Activated T-cell treated with anti-CD3 and anti-CD28 coated beads for 24 hours (primary cell): ENCODE results near the gene CD9.
A peak's percentile ranks its signal among the peaks of the same experiment; 100 is the strongest.
"Not testable (repeated sequence)": the region's sequence is repeated elsewhere in the genome, so short reads cannot be mapped to it uniquely, and the experiment has no call there.

Experiments used
- DNase-seq: peaks from one replicate; pipeline ENCODE4 v3.0.0-alpha.2; 2020; ENCODE audit warnings: low read depth

The CD9 gene, protein sequence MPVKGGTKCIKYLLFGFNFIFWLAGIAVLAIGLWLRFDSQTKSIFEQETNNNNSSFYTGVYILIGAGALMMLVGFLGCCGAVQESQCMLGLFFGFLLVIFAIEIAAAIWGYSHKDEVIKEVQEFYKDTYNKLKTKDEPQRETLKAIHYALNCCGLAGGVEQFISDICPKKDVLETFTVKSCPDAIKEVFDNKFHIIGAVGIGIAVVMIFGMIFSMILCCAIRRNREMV

GRCh38 chr12:6200256-6201212 is at the start of gene CD9:
CD9 (plus strand) TSS chr12:6200400; CDS start chr12:6200500, 100 bp downstream.
- DNase-seq = peak; percentile 20

DNA sequence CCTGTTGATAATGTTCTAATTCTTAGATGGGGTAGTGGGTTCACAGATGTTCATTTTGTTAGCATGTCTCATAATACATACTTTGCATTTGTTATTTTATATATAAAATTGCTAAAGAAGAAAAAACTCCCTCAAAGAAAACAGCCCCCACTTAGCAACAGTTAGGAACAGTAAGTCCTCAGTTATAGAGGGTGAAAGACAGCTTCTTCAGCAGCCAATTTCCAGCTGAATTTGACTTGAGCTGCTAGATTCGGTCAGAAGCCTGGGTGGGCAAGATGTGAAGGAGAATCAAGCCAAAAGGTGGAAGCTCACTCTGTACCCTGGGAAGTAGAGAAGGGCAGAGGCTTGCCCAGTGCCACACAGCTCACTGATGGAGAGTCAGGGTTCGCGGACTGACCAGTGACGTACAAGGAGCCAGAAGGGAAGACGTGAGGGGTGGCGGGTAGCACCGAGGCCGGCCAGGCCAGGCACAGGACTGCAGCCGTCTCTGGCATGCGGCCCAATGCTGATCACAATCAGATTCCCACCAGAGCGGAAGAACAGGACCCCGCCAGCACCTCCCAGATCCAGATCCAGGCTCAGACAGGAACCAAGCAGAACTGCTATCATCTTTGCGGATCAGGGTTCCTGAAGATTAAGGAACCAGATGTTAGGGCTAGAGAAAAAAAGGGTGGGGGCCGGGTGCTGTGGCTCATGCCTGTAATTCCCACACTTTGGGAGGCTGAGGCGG is 45.3 kb upstream of the CD9 start:
- DNase-seq = no peak

DNA sequence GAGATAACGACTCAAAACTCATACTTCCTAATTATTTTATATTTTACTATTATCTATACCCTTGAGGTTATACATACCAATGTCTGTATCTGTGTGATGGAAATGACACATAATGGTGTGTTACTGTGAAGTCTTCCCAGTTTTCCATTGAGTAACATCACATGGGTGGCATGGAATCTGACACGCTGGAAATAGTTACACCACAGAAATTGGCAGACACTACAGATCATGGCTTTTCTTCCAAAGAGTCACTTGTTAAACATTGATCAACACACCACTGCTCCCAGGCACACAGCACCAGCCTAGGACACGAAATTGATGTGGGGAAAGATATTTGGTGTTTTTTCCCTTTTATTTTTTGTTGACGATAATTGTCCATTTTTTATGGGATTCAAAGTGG is 42.7 kb upstream of the CD9 start:
- no peak for DNase-seq

- no peak for DNase-seq
These were observed 41.9 kb upstream of the CD9 start for GRCh38 chr12:6158255-6158654.

GRCh38 chr12:6158749-6159148 is 41.5 kb upstream of the CD9 start:
- DNase-seq = no peak

DNA sequence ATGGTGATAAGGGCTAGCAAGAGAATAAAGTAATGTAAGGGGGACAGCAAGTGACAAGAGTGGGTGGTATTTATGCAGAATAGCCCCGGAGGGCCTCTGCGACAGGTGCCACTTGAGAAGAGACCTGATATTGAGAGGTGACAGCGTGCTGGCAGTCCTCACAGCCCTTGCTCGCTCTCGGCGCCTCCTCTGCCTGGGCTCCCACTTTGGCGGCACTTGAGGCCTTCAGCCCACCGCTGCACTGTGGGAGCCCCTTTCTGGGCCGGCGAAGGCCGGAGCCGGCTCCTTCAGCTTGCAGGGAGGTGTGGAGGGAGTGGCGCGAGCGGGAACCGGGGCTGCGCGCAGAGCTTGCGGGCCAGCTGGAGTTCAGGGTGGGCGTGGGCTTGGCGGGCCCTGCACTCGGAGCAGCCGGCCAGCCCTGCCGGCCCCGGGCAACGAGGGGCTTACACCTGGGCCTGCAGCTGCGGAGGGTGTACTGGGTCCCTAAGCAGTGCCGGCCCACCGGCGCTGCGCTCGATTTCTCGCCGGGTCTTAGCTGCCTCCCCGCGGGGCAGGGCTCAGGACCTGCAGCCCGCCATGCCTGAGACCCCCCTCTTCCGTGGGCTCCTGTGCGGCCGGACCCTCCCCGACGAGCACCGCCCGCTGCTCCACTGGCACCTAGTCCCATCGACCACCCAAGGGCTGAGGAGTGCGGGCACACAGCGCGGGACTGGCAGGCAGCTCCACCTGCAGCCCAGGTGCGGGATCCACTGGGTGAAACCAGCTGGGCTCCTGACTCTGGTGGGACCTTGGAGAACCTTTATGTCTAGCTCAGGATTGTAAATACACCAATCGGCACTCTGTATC is 40.8 kb upstream of the CD9 start:
- DNase-seq = not testable (repeated sequence)

DNA sequence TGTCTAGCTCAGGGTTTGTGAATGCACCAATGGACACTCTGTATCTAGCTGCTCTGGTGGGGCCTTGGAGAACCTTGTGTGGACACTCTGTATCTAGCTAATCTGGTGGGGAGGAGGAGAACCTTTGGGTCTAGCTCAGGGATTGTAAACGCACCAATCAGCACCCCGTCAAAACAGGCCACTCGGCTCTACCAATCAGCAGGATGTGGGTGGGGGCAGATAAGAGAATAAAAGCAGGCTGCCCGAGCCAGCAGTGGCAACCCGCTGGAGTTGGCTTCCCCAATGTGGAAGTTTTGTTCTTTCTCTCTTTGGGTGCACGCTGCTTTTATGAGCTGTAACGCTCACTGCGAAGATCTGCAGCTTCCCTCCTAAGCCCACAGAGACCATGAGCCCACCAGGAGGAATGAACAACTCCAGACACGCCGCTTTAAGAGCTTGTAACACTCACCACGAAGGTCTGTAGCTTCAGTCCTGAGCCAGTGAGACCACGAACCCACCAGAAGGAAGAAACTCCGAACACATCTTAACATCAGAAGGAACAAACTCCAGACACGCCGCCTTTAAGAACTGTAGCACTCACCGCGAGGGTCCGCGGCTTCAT is 40.1 kb upstream of the CD9 start:
- not testable (repeated sequence) for DNase-seq

- DNase-seq = no peak
These were observed 38.9 kb upstream of the CD9 start for GRCh38 chr12:6161124-6161882.

DNA sequence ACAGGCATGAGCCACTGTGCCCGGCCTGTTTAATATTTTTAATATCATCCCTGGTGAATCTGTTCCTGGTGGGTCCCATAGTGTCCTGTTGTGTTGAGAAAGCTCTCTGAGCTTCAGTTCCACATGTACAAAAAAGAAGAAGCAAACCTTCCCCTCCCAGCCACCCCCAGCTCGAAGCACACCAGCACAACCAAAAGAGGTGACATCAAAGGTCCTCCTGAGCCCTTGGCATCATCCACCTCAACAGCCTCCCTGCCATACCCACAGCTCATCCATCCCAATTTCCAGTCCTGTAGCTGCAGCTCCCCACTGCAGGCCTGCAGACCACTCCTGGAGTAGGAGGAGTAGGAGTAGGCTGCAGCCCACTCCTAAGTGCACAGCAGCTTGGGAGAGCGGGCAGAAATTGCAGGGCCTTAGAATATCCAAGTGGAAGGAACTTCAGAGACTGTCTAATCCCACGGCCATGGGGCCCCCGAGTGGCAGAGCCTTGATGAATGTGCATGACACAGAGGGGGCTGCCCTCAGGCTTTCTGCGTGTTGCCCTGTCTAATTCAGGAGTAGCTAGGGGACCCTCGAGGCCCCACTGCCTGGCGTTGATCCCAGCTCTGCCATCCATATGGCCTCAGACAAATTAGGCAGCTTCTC is 36.7 kb upstream of the CD9 start:
- DNase-seq = no peak

DNA sequence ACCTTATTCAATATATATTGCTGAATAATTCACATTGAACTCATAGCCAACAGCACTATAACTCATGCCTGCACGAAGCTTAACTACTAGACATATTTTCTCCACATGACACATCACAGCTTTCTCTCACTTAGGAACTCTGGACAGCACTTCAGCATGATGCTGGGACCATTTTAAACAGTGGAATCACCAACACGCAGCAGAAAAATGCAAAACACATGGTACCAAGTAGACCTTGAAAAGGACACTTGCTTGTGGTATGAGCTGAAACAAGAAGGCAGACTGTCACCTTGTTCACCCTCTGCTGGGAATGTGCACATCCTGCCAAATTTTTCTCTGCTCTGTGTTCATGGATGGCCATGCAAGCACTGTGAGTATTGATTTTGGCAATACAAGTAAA is 34.8 kb upstream of the CD9 start:
- no peak for DNase-seq

- DNase-seq = no peak
These were observed 33.4 kb upstream of the CD9 start for GRCh38 chr12:6166808-6167207.

- DNase-seq = peak; percentile 73
These were observed 32.6 kb upstream of the CD9 start for GRCh38 chr12:6167327-6168280.

DNA sequence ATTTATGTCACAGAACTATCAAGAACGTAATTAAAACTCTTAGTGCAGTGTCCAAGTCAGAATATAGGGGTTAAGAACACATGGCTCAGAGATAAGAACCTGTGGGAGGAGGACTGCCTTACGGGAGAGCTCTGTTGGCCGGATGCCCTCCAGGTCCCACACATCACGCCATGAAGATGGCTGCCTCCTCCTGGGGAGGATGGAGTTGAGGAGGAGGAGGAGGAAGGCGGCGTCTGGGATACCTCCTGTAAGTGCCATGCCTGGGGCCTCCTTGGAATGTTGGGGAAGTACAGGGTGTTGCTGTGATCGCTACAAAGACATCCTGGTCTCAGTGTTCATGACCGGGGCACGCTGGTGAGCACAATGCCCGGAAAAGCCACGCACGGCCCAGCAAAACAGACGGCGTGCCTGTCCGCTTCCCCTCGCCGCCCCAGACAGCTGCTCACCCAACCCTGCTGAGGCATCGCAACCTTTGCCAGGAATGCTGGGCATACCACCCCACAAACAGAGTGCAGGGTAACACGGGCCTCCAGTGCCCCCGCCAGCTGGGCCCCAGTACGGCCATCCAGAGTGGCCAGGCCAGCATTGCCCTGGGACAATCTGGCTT is 28.7 kb upstream of the CD9 start:
- DNase-seq = no peak

DNA sequence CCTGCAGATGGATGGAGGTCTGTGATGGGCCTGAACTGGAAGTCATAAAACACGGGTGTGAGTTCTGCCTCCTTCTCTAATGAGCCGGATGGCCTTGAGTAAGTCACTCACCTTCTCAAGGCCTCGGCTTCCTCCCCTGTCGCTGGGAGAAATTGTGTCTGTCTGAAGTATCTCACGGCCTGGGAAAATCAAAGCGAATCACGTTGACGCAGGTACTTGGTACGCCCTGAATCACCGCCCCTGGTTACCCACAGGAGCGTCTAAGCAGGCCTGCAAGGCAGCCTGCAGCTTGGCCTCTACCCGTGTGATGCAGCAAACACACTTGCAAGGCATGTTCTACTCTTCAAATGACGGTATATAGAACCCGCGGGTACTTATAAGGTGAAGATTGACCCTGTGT is 28.1 kb upstream of the CD9 start:
- DNase-seq = no peak

GRCh38 chr12:6172862-6173261 is 27.3 kb upstream of the CD9 start:
- no peak for DNase-seq

DNA sequence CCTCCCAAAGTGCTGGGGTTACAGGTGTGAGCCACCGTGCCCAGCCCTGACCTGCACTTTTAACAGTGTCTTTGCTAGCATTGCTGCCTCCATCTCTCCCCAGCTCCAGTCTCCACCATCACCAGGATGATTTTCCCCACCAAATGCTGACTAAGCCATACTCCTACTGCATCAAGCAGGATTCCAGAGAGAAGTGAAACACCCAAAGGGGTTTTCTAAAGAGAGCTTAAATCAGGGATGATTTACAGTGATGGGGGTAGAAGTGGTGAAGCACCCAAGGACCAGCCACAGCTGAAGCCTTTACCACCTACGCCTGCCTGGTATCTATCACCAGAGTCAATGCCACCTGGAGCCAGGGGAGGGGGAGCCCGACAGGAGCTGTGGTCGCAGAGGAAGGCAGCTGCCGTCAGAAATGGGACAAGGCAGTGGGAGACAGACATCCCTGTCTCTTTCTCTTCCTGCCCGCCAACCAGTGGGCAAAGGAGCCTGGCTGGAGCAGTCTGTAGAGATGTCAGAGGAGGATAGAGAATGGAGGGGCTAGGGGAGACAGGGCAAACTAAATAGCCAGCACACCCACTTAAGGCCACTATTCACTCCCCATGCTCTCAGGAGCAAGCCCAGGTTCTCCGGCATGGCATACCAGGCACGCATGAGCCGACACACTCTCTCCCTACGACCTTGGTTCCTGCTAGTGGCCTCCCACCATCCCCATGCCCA is 22.4 kb upstream of the CD9 start:
- DNase-seq = no peak

- no peak for DNase-seq
These were observed 21.0 kb upstream of the CD9 start for GRCh38 chr12:6178981-6179761.
